SK-N-SH treated with all-trans-retinoic acid at 6 μM for 48 hours (cell line): ENCODE results near the gene DTNA.

ENCODE experiments used
- ARNTL ChIP-seq: fragments of 450-650 bp; formaldehyde crosslinking; IDR thresholded peaks from 2 replicates; pipeline ENCODE4 v1.5.0; 2020; ENCODE audit warnings: low read depth, mild to moderate bottlenecking, moderate library complexity, borderline replicate concordance
- CSDC2 ChIP-seq: fragments of 250-450 bp; sonication (Bioruptor Pico); IDR thresholded peaks from 2 replicates; pipeline ENCODE4 v1.5.0; 2020; ENCODE audit warnings: mild to moderate bottlenecking, moderate library complexity
- ESRRG ChIP-seq: fragments of 250-450 bp; sonication (Bioruptor Pico); IDR thresholded peaks from 2 replicates; pipeline ENCODE4 v1.6.1; 2021; ENCODE audit warnings: mild to moderate bottlenecking
- OSR1 ChIP-seq: fragments of 250-450 bp; sonication (Bioruptor Pico); IDR thresholded peaks from 2 replicates; pipeline ENCODE4 v1.8.0; 2022; ENCODE audit warnings: moderate library complexity, mild to moderate bottlenecking, inconsistent platforms
- SNAI2 ChIP-seq: fragments of 250-450 bp; sonication (Bioruptor Pico); IDR thresholded peaks from 2 replicates; pipeline ENCODE4 v1.5.0; 2020; ENCODE audit warnings: mild to moderate bottlenecking, moderate library complexity
- ZNF565 ChIP-seq: fragments of 450-650 bp; formaldehyde crosslinking; conservative IDR thresholded peaks from 2 replicates; pipeline ENCODE4 v1.5.0; 2020; ENCODE audit warnings: low read depth, mild to moderate bottlenecking, moderate library complexity
- TF ChIP-seq, protein P1 (sequence below): fragments of 250-450 bp; sonication (Bioruptor Pico); IDR thresholded peaks from 2 replicates; pipeline ENCODE4 v1.5.1; 2021; ENCODE audit warnings: mild to moderate bottlenecking, moderate library complexity

DNA sequence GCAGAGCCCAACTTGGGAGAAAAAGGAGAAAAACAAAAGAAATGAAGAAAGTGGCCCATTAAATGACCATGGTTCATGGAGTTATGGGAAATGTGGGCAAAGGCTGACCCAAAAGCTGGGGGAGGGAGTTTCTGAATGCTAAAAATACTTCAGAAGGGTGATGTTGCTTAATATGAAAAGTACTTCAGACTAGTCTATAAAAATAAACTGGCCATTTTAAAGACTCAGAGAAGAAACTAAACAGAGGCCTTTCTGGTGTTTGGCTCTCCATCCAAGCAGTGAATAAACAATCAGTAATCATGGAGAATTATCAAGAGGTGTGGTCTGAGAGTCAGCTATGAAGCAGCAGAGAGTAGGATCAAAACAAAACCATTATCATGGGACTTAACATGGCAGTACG lies 170.3 kb downstream of the DTNA start:
- TF ChIP-seq ARNTL (no peak), CSDC2 (CRISPR knock-in tag) (no peak), ZNF565 (CRISPR knock-in tag) (no peak), OSR1 (no peak), ESRRG (CRISPR knock-in tag) (no peak), SNAI2 (CRISPR knock-in tag) (no peak)
- TF ChIP-seq, protein P1, sequence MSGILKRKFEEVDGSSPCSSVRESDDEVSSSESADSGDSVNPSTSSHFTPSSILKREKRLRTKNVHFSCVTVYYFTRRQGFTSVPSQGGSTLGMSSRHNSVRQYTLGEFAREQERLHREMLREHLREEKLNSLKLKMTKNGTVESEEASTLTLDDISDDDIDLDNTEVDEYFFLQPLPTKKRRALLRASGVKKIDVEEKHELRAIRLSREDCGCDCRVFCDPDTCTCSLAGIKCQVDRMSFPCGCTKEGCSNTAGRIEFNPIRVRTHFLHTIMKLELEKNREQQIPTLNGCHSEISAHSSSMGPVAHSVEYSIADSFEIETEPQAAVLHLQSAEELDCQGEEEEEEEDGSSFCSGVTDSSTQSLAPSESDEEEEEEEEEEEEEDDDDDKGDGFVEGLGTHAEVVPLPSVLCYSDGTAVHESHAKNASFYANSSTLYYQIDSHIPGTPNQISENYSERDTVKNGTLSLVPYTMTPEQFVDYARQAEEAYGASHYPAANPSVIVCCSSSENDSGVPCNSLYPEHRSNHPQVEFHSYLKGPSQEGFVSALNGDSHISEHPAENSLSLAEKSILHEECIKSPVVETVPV (CRISPR knock-in tag): no peak
